H9 (cell line): ENCODE data around the gene MYLK. TPM values are rescaled to one million over a fixed set of nuclear protein-coding genes. Genes with fewer than 3 reads are reported as not detected.
A peak's percentile ranks its signal among the peaks of the same experiment; 100 is the strongest.

Experiments
- DNase-seq: peaks from one replicate; pipeline ENCODE4 v3.0.0-alpha.2; 2017
- H2AFZ ChIP-seq: one replicate; pipeline ENCODE4 v1.6.1; 2013; ENCODE audit warnings: mild to moderate bottlenecking, low read length, control low read depth, moderate library complexity
- H2AK5ac ChIP-seq: 2 replicates; pipeline ENCODE4 v1.6.1; 2013; ENCODE audit warnings: low read length, control low read depth, mixed read lengths; ENCODE audit not compliant: insufficient read length
- H2BK120ac ChIP-seq: one replicate; pipeline ENCODE4 v1.6.1; 2013; ENCODE audit warnings: low read depth, mild to moderate bottlenecking, low read length, control low read depth, inconsistent platforms; ENCODE audit not compliant: poor library complexity, severe bottlenecking
- H2BK12ac ChIP-seq: 2 replicates; pipeline ENCODE4 v1.6.1; 2013; ENCODE audit warnings: low read length, control low read depth, mixed read lengths, low read depth; ENCODE audit not compliant: insufficient read length
- H2BK15ac ChIP-seq: 2 replicates; pipeline ENCODE4 v1.6.1; 2013; ENCODE audit warnings: low read depth, low read length, control low read depth
- H2BK20ac ChIP-seq: one replicate; pipeline ENCODE4 v1.6.1; 2013; ENCODE audit warnings: low read depth, mild to moderate bottlenecking, low read length, control low read depth, inconsistent platforms; ENCODE audit not compliant: poor library complexity, severe bottlenecking
- H2BK5ac ChIP-seq: 2 replicates; pipeline ENCODE4 v1.6.1; 2013; ENCODE audit warnings: low read length, control low read depth, mixed read lengths; ENCODE audit not compliant: insufficient read length
- H3K14ac ChIP-seq: 2 replicates; pipeline ENCODE4 v1.6.1; 2013; ENCODE audit warnings: low read length, control low read depth; ENCODE audit not compliant: insufficient read depth
- H3K18ac ChIP-seq: 2 replicates; pipeline ENCODE4 v1.6.1; 2013; ENCODE audit warnings: low read depth, mild to moderate bottlenecking, mixed read lengths, low read length, control low read depth; ENCODE audit not compliant: insufficient read length
- H3K23ac ChIP-seq: 2 replicates; pipeline ENCODE4 v1.6.1; 2013; ENCODE audit warnings: low read length, control low read depth, mixed read lengths, low read depth; ENCODE audit not compliant: insufficient read length
- H3K23me2 ChIP-seq: 2 replicates; pipeline ENCODE4 v1.6.1; 2013; ENCODE audit warnings: low read depth, mild to moderate bottlenecking, mixed read lengths, low read length, control low read depth; ENCODE audit not compliant: insufficient read length, poor library complexity, severe bottlenecking
- H3K27ac ChIP-seq: 2 replicates; pipeline ENCODE4 v1.5.1; 2013; ENCODE audit warnings: low read length, control low read depth, mixed read lengths, low read depth; ENCODE audit not compliant: insufficient read length
- H3K27me3 ChIP-seq: 2 replicates; pipeline ENCODE4 v1.6.1; 2013; ENCODE audit warnings: low read length, control low read depth, inconsistent platforms; ENCODE audit not compliant: insufficient read depth
- H3K4ac ChIP-seq: 2 replicates; pipeline ENCODE4 v1.6.1; 2013; ENCODE audit warnings: low read depth, mild to moderate bottlenecking, control low read depth, inconsistent platforms, low read length, moderate library complexity
- H3K4me1 ChIP-seq: 2 replicates; pipeline ENCODE4 v1.6.1; 2013; ENCODE audit warnings: low read length, control low read depth, inconsistent platforms; ENCODE audit not compliant: insufficient read depth
- H3K4me2 ChIP-seq: 2 replicates; pipeline ENCODE4 v1.6.1; 2013; ENCODE audit warnings: low read length, control low read depth, mixed read lengths; ENCODE audit not compliant: insufficient read length, insufficient read depth
- H3K56ac ChIP-seq: 2 replicates; pipeline ENCODE4 v1.6.1; 2013; ENCODE audit warnings: low read depth, mild to moderate bottlenecking, mixed read lengths, low read length, control low read depth; ENCODE audit not compliant: insufficient read length
- H3K79me1 ChIP-seq: 2 replicates; pipeline ENCODE4 v1.6.1; 2013; ENCODE audit warnings: low read depth, mild to moderate bottlenecking, moderate library complexity, low read length, control low read depth, inconsistent platforms; ENCODE audit not compliant: insufficient read depth, poor library complexity, severe bottlenecking
- H3K79me2 ChIP-seq: 2 replicates; pipeline ENCODE4 v1.6.1; 2013; ENCODE audit warnings: low read length, control low read depth, inconsistent platforms; ENCODE audit not compliant: insufficient read depth
- H3K9ac ChIP-seq: 2 replicates; pipeline ENCODE4 v1.6.1; 2013; ENCODE audit warnings: low read length, control low read depth, mixed read lengths; ENCODE audit not compliant: insufficient read length; ENCODE audit errors: extremely low read depth
- H3K9me3 ChIP-seq: one replicate; pipeline ENCODE4 v1.6.1; 2013; ENCODE audit warnings: low read depth, low read length, inconsistent platforms; ENCODE audit not compliant: control insufficient read depth
- H3T11ph ChIP-seq: one replicate; pipeline ENCODE4 v1.6.1; 2013; ENCODE audit warnings: mild to moderate bottlenecking, low read length, control low read depth, inconsistent platforms
- H4K20me1 ChIP-seq: one replicate; pipeline ENCODE4 v1.6.1; 2013; ENCODE audit not compliant: control insufficient read depth, insufficient read length, insufficient read depth
- H4K5ac ChIP-seq: 2 replicates; pipeline ENCODE4 v1.6.1; 2013; ENCODE audit warnings: low read depth, mild to moderate bottlenecking, mixed read lengths, low read length, control low read depth; ENCODE audit not compliant: insufficient read length
- H4K8ac ChIP-seq: replicated peaks from 2 replicates; pipeline ENCODE4 v1.6.1; 2013; ENCODE audit warnings: low read length, control low read depth, mixed read lengths, low read depth; ENCODE audit not compliant: insufficient read length
- H4K91ac ChIP-seq: 2 replicates; pipeline ENCODE4 v1.6.1; 2013; ENCODE audit warnings: low read depth, mild to moderate bottlenecking, moderate library complexity, mixed read lengths, low read length, control low read depth; ENCODE audit not compliant: insufficient read length
- H3K27ac Mint-ChIP-seq, 3 experiments: 2 replicates in 2 of 3; 3 replicates in 1 of 3; pipeline ENCODE4 v1.8.0; 2020 to 2021; ENCODE audit warnings: mixed read lengths in 3 of 3, mild to moderate bottlenecking in 1 of 3, moderate library complexity in 1 of 3
- H3K27me3 Mint-ChIP-seq: 2 replicates; pipeline ENCODE4 v1.8.0; 2021; ENCODE audit warnings: low read depth, mild to moderate bottlenecking, moderate library complexity, mixed read lengths
- H3K36me3 Mint-ChIP-seq, 3 experiments: 2 replicates in 2 of 3; 3 replicates in 1 of 3; pipeline ENCODE4 v1.8.0; 2020 to 2021; ENCODE audit warnings: low read depth in 3 of 3, mixed read lengths in 3 of 3; ENCODE audit not compliant: insufficient read depth in 1 of 3
- H3K4me1 Mint-ChIP-seq, 2 experiments: 2 replicates each; pipeline ENCODE4 v1.8.0; 2020; ENCODE audit warnings: mixed read lengths in 2 of 2
- H3K4me3 Mint-ChIP-seq, 2 experiments: 2 replicates in 1 of 2; 3 replicates in 1 of 2; pipeline ENCODE4 v1.8.0; 2020 to 2021; ENCODE audit warnings: mild to moderate bottlenecking in 2 of 2, mixed read lengths in 2 of 2, moderate library complexity in 1 of 2
- H3K9me3 Mint-ChIP-seq, 2 experiments: 2 replicates in 1 of 2; 3 replicates in 1 of 2; pipeline ENCODE4 v1.8.0; 2020; ENCODE audit warnings: mild to moderate bottlenecking in 2 of 2, mixed read lengths in 2 of 2, moderate library complexity in 1 of 2
- WGBS: extraction: QIAGEN DNeasy Blood & Tissue Kit; methylation state at CpG from one replicate; pipeline ENCODE4 v1.1.7; 2013; ENCODE audit warnings: missing lambda C conversion rate, low lambda C conversion rate, mixed read lengths; ENCODE audit not compliant: insufficient read length; ENCODE audit errors: extremely low coverage; 5-methylcytosine and 5-hydroxymethylcytosine counted together
- total RNA-seq: library from RNA; stranded (reverse); gene quantifications from 2 replicates; pipeline ENCODE4 v1.2.1, GENCODE V29; 2021
- TF ChIP-seq, protein P1 (sequence below): fragments of 200-600 bp; sonication (generic); conservative IDR thresholded peaks from 3 replicates; pipeline ENCODE4 v1.8.0; 2021; ENCODE audit warnings: antibody characterized with exemption, mild to moderate bottlenecking

Gene MYLK
- total RNA-seq, 1 experiment from 2014 or later, result 10.1 TPM

DNA sequence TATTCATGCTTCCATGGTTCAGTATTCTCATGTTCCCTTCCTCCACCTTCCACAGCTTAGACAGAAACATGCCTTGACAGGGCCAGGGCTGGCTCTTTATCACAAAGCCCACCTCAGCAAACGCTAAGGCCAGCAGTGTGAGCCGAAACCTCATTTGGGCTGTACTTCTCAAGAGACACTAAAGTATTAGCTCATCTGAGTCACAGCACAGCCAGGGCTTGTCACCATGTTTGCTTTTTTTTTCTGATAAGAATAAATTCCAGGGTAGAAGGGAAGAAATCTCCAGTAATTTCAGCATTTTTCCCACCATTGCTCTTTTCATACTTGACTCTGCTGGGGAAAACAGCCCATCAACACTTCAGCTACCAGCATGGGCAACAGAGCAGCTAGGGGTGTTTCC is 95.4 kb downstream of the MYLK start:
- Histone ChIP-seq H2BK20ac (no peak overlapping the region), H3K27ac (no peak overlapping the region), H3K14ac (no peak overlapping the region), H2BK12ac (no peak overlapping the region), H2AK5ac (no peak overlapping the region), H3K79me1 (no peaks in the 10 kb centered on the region), H3K23me2 (no peaks in the 10 kb centered on the region), H3K4ac (no peak overlapping the region), H3T11ph (no peak overlapping the region), H3K79me2 (no peaks in the 10 kb centered on the region), H2AFZ (no peak overlapping the region), H2BK120ac (no peak overlapping the region), H2BK15ac (no peak overlapping the region), H3K27me3 (no peaks in the 10 kb centered on the region), H4K91ac (no peak overlapping the region), H4K8ac (no peak overlapping the region), H3K9ac (no peak overlapping the region), H3K9me3 (no peaks in the 10 kb centered on the region), H4K5ac (no peak overlapping the region), H3K4me2 (no peak overlapping the region), H4K20me1 (no peaks in the 10 kb centered on the region), H3K18ac (no peak overlapping the region), H2BK5ac (no peak overlapping the region), H3K4me1 (no peaks in the 10 kb centered on the region; the same call in 1 of the 2 replicates), H3K23ac (no peak overlapping the region), H3K56ac (no peak overlapping the region)
- no peak overlapping the region for H3K4me3 Mint-ChIP-seq
- no peaks in the 10 kb centered on the region for H3K9me3 Mint-ChIP-seq
- H3K36me3 Mint-ChIP-seq, result peaks cover 0 to 3% (median 0%) of the 10 kb centered on the region in 3 experiments; a peak in 3 of 7 replicates
- DNase-seq, result no peak
- H3K4me1 Mint-ChIP-seq, result peaks cover 0 to 8% of the 10 kb centered on the region in 2 experiments; a peak in 2 of 4 replicates
- no peaks in the 10 kb centered on the region for H3K27me3 Mint-ChIP-seq
- no CpG with 5 or more reads among the region's 2 CpGs for WGBS
- TF ChIP-seq, protein P1, sequence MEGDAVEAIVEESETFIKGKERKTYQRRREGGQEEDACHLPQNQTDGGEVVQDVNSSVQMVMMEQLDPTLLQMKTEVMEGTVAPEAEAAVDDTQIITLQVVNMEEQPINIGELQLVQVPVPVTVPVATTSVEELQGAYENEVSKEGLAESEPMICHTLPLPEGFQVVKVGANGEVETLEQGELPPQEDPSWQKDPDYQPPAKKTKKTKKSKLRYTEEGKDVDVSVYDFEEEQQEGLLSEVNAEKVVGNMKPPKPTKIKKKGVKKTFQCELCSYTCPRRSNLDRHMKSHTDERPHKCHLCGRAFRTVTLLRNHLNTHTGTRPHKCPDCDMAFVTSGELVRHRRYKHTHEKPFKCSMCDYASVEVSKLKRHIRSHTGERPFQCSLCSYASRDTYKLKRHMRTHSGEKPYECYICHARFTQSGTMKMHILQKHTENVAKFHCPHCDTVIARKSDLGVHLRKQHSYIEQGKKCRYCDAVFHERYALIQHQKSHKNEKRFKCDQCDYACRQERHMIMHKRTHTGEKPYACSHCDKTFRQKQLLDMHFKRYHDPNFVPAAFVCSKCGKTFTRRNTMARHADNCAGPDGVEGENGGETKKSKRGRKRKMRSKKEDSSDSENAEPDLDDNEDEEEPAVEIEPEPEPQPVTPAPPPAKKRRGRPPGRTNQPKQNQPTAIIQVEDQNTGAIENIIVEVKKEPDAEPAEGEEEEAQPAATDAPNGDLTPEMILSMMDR, result no peak
- H3K27ac Mint-ChIP-seq, result 0 out of 7 replicates have a peak overlapping the region, but pooled peaks of 1 of the 3 experiments have one; percentile 49
